Smooth muscle cell (in vitro differentiated cells): ENCODE data around the gene SENP6. TPM values are rescaled to one million over a fixed set of nuclear protein-coding genes. Genes with fewer than 3 reads are reported as not detected.
A peak's percentile ranks its signal among the peaks of the same experiment; 100 is the strongest.
"Not testable (repeated sequence)": the region's sequence is repeated elsewhere in the genome, so short reads cannot be mapped to it uniquely, and the experiment has no call there.

Experiments used
- DNase-seq: peaks from one replicate; lab custom pipeline; 2025; ENCODE audit not compliant: unreplicated experiment; lab: John Stamatoyannopoulos, UW
- H2AFZ ChIP-seq: fragments of 200-600 bp; sonication (generic); 2 replicates; pipeline ENCODE4 v1.6.0; 2016; ENCODE audit warnings: antibody characterized with exemption, low read depth, mild to moderate bottlenecking
- H3F3A ChIP-seq: fragments of 200-600 bp; sonication (generic); 2 replicates; pipeline ENCODE4 v1.6.0; 2017; ENCODE audit warnings: antibody characterized with exemption, low read depth
- H3K27ac ChIP-seq: fragments of 200-600 bp; sonication (generic); 2 replicates; pipeline ENCODE4 v1.5.1; 2016; ENCODE audit warnings: low read depth, mild to moderate bottlenecking
- H3K27me3 ChIP-seq: fragments of 200-600 bp; sonication (generic); 2 replicates; pipeline ENCODE4 v1.6.1; 2016; ENCODE audit warnings: low read depth, mild to moderate bottlenecking
- H3K36me3 ChIP-seq: fragments of 200-600 bp; sonication (generic); 2 replicates; pipeline ENCODE4 v1.5.1; 2016; ENCODE audit warnings: low read depth
- H3K4me1 ChIP-seq: fragments of 200-600 bp; sonication (generic); 2 replicates; pipeline ENCODE4 v1.5.1; 2016; ENCODE audit warnings: low read depth
- H3K4me2 ChIP-seq: fragments of 200-600 bp; sonication (generic); 2 replicates; pipeline ENCODE4 v1.6.0; 2016; ENCODE audit warnings: mild to moderate bottlenecking
- H3K4me3 ChIP-seq: fragments of 200-600 bp; sonication (generic); 2 replicates; pipeline ENCODE4 v1.5.1; 2016; ENCODE audit warnings: mild to moderate bottlenecking
- H3K79me2 ChIP-seq: fragments of 200-600 bp; sonication (generic); 2 replicates; pipeline ENCODE4 v1.6.0; 2016; ENCODE audit warnings: low read depth, mild to moderate bottlenecking
- H3K9ac ChIP-seq: fragments of 200-600 bp; sonication (generic); 2 replicates; pipeline ENCODE4 v1.6.0; 2016; ENCODE audit warnings: low read depth
- H3K9me3 ChIP-seq: fragments of 200-600 bp; sonication (generic); replicated peaks from 2 replicates; pipeline ENCODE4 v1.5.1; 2016; ENCODE audit warnings: low read depth
- H4K20me1 ChIP-seq: fragments of 200-600 bp; sonication (generic); 2 replicates; pipeline ENCODE4 v1.6.0; 2016; ENCODE audit warnings: low read depth
- WGBS: methylation state at CpG from one replicate; pipeline ENCODE4 v1.1.7; 2016; ENCODE audit warnings: low lambda C conversion rate; 5-methylcytosine and 5-hydroxymethylcytosine counted together
- polyA plus RNA-seq: library from polyadenylated mRNA; unstranded; fragments of >200 nt; fragmentation: Nextera tagmentation; extraction: Ambion mirVana; gene quantifications from 2 replicates; pipeline ENCODE4 v1.2.1, GENCODE V29; 2016
- total RNA-seq: library from RNA; depleted of rRNA; stranded (reverse); fragments of >200 nt; gene quantifications from 2 replicates; pipeline ENCODE4 v1.2.3, GENCODE V29; 2014
- TF ChIP-seq, protein P1 (sequence below): fragments of 200-600 bp; sonication (generic); IDR thresholded peaks from 2 replicates; pipeline ENCODE4 v1.5.1; 2017; ENCODE audit warnings: borderline replicate concordance, mild to moderate bottlenecking, antibody characterized with exemption; ENCODE audit not compliant: insufficient read depth, poor library complexity, severe bottlenecking

The SENP6 gene
- total and polyA plus RNA-seq, 2 experiments from 2014 or later: 45.0 to 126 TPM

DNA sequence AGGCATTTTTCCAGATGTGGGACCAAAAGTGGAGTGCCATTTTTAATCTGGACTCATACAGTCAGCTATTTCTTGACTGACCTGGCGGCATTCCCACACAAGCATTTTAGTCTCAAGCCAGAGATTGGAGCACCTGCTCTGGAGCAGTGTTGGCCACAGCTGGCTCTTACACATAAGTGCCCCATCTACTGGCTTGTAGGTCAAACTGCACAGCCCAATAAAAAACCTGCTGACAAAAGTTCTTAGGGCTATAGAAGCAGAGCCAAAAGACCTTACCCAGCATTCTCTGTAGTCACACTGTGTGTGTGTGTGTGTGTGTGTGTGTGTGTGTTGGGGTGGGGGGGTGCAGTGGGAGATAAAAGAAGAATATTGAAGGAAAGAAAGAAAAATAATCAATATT, 38.6 kb upstream of the SENP6 start:
- no peaks in the 10 kb centered on the region for H3K79me2 ChIP-seq
- DNase-seq: no peak
- no peaks in the 10 kb centered on the region for H3F3A ChIP-seq

DNA sequence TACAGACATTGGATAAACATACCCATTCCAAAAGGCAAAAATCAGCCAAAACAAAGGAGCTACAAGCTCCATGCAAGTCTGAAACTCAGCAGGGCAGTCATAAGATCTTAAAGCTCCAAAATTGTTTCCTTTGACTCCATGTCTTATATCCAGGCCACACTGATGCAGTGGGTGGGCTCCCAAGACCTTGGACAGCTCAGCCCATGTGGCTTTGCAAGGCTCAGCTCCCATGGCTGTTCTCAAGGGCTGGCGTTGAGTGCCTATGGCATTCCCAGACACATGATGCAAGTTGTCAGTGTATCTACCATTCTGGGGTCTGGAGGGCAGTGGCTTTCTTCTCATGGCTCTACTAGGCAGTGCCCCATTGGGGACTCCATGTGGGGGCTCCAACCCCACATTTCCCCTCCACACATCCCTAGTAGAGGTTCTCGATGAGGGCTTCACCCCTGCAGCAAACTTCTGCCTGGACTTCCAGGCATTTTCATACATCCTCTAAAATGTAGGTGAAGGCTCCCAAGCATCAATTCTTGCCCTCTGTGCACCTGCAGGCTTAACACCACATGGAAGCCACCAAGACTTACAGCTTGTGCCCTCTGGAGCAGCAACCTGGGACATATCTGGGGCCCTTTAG, 35.4 kb upstream of the SENP6 start:
- Histone ChIP-seq H2AFZ (no peak overlapping the region), H3K4me1 (no peaks in the 10 kb centered on the region), H4K20me1 (no peaks in the 10 kb centered on the region), H3K79me2 (no peaks in the 10 kb centered on the region), H3F3A (no peaks in the 10 kb centered on the region), H3K27me3 (no peaks in the 10 kb centered on the region), H3K36me3 (no peaks in the 10 kb centered on the region), H3K4me2 (no peak overlapping the region), H3K27ac (no peak overlapping the region), H3K4me3 (no peak overlapping the region), H3K9ac (no peak overlapping the region), H3K9me3 (no peaks in the 10 kb centered on the region)
- DNase-seq: no peak
- TF ChIP-seq, protein P1, sequence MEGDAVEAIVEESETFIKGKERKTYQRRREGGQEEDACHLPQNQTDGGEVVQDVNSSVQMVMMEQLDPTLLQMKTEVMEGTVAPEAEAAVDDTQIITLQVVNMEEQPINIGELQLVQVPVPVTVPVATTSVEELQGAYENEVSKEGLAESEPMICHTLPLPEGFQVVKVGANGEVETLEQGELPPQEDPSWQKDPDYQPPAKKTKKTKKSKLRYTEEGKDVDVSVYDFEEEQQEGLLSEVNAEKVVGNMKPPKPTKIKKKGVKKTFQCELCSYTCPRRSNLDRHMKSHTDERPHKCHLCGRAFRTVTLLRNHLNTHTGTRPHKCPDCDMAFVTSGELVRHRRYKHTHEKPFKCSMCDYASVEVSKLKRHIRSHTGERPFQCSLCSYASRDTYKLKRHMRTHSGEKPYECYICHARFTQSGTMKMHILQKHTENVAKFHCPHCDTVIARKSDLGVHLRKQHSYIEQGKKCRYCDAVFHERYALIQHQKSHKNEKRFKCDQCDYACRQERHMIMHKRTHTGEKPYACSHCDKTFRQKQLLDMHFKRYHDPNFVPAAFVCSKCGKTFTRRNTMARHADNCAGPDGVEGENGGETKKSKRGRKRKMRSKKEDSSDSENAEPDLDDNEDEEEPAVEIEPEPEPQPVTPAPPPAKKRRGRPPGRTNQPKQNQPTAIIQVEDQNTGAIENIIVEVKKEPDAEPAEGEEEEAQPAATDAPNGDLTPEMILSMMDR: no peak
- 98% methylated on average over 2 of the region's 2 CpGs for WGBS

More for the DNA sequence above, 38.6 kb upstream of the SENP6 start:
- no peaks in the 10 kb centered on the region for H3K4me1 ChIP-seq
- no peak overlapping the region for H2AFZ ChIP-seq
- H3K27me3 ChIP-seq: no peaks in the 10 kb centered on the region
- no peak overlapping the region for H3K4me3 ChIP-seq
- H4K20me1 ChIP-seq: no peaks in the 10 kb centered on the region
- H3K9ac ChIP-seq: no peak overlapping the region
- no peaks in the 10 kb centered on the region for H3K36me3 ChIP-seq
- no peak overlapping the region for H3K4me2 ChIP-seq
- no peaks in the 10 kb centered on the region for H3K9me3 ChIP-seq
- TF ChIP-seq, protein P1: peak; percentile 30
- WGBS: 25% methylated on average over 1 of the region's 1 CpG
- no peak overlapping the region for H3K27ac ChIP-seq

- Histone ChIP-seq H3K79me2 (no peaks in the 10 kb centered on the region), H3K36me3 (no peaks in the 10 kb centered on the region), H3F3A (no peaks in the 10 kb centered on the region), H3K4me1 (no peaks in the 10 kb centered on the region), H3K4me2 (no peak overlapping the region), H3K27ac (no peak overlapping the region), H3K9me3 (no peaks in the 10 kb centered on the region), H2AFZ (no peak overlapping the region), H3K9ac (no peak overlapping the region), H3K4me3 (no peak overlapping the region), H3K27me3 (no peaks in the 10 kb centered on the region), H4K20me1 (no peaks in the 10 kb centered on the region)
- no peak for DNase-seq
- TF ChIP-seq, protein P1: no peak
- 92% methylated on average over 6 of the region's 6 CpGs for WGBS
Observed at GRCh38 chr6:75568100-75568499, 33.6 kb upstream of the SENP6 start.

DNA sequence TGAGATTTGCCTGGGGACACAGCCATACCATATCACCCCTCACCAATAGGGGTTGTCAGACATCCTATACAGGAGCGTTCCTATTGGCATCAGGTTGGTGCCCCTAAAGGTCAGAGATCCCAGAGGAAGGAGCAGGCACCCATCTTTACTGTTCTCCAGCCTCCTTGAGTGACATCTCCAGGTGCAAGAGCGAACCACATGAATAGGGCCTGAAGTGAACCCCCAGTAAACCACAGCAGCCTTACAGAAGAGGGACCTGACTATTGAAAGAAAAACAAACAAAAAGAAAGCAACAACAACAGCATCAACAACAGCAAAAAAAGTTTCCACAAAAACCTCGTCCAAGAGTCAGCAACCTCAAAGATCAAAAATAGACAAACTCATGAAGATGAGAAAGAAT, 32.7 kb upstream of the SENP6 start:
- H3K79me2 ChIP-seq: no peaks in the 10 kb centered on the region
- H3K36me3 ChIP-seq: no peaks in the 10 kb centered on the region
- no peak overlapping the region for H3K27ac ChIP-seq
- no peak overlapping the region for H2AFZ ChIP-seq
- H3F3A ChIP-seq: no peaks in the 10 kb centered on the region
- H4K20me1 ChIP-seq: no peaks in the 10 kb centered on the region
- no peaks in the 10 kb centered on the region for H3K9me3 ChIP-seq
- no peak overlapping the region for H3K4me3 ChIP-seq
- WGBS: 60% methylated on average over 3 of the region's 3 CpGs
- no peak overlapping the region for H3K9ac ChIP-seq
- H3K27me3 ChIP-seq: no peaks in the 10 kb centered on the region
- no peak for DNase-seq
- H3K4me1 ChIP-seq: no peaks in the 10 kb centered on the region
- TF ChIP-seq, protein P1: no peak
- H3K4me2 ChIP-seq: no peak overlapping the region

GRCh38 chr6:75570671-75571070, 31.0 kb upstream of the SENP6 start:
- H3K9me3 ChIP-seq, H3K27me3 ChIP-seq, H3K9ac ChIP-seq, H3K4me3 ChIP-seq, H3K36me3 ChIP-seq, H3K79me2 ChIP-seq, DNase-seq, H2AFZ ChIP-seq, H3F3A ChIP-seq, H3K4me2 ChIP-seq, H4K20me1 ChIP-seq, H3K4me1 ChIP-seq: not testable (repeated sequence)
- WGBS: 64% methylated on average over 6 of the region's 6 CpGs
- peak overlapping the region; percentile 2 for H3K27ac ChIP-seq
